ENCODE results near the gene CCDC154.
A peak's percentile ranks its signal among the peaks of the same experiment; 100 is the strongest.

Gene CCDC154

GRCh38 chr16:1424028-1424427, 20.3 kb downstream of the CCDC154 start:
- DNase-seq (ENCODE audit: insufficient read length, low spot score) (no peak), FAIRE-seq (no peak)
- TF ChIP-seq CTCF (IDR thresholded peaks at IDR 0.05; ENCODE audit: insufficient read depth, missing control alignments), result no peak

- DNase-seq (ENCODE audit: insufficient read length, low spot score) (no peak), FAIRE-seq (no peak)
- no peak for TF ChIP-seq CTCF (IDR thresholded peaks at IDR 0.05; ENCODE audit: insufficient read depth, missing control alignments)
These were observed 22.3 kb downstream of the CCDC154 start for GRCh38 chr16:1422076-1422475.

- DNase-seq (ENCODE audit: insufficient read length, low spot score) (no peak), FAIRE-seq (no peak)
- no peak for TF ChIP-seq CTCF (IDR thresholded peaks at IDR 0.05; ENCODE audit: insufficient read depth, missing control alignments)
These were observed 24.2 kb downstream of the CCDC154 start for GRCh38 chr16:1420111-1420539.

GRCh38 chr16:1416521-1416941, 27.8 kb downstream of the CCDC154 start:
- DNase-seq (ENCODE audit: insufficient read length, low spot score) (no peak), FAIRE-seq (no peak)
- no peak for TF ChIP-seq CTCF (IDR thresholded peaks at IDR 0.05; ENCODE audit: insufficient read depth, missing control alignments)

- DNase-seq (ENCODE audit: insufficient read length, low spot score) (peak; percentile 78), FAIRE-seq (no peak)
- TF ChIP-seq CTCF (IDR thresholded peaks at IDR 0.05; ENCODE audit: insufficient read depth, missing control alignments), result no peak
These were observed 29.7 kb downstream of the CCDC154 start, which contains the start of gene UNKL for GRCh38 chr16:1414532-1415260. TSS of gene UNKL (minus strand) at chr16:1414704. CDS start at chr16:1414691, 13 bp downstream.

- FAIRE-seq, result no peak
- peak; percentile 55 for TF ChIP-seq CTCF (IDR thresholded peaks at IDR 0.05; ENCODE audit: insufficient read depth, missing control alignments)
- peak; percentile 67 for DNase-seq (ENCODE audit: insufficient read length, low spot score)
These were observed 30.4 kb downstream of the CCDC154 start for GRCh38 chr16:1413684-1414531.

Measured in D721Med (cell line).